ENCODE data around the gene GNAI1. TPM values are rescaled to one million over a fixed set of nuclear protein-coding genes. Genes with fewer than 3 reads are reported as not detected.

Gene GNAI1
- total RNA-seq: not detected

DNA sequence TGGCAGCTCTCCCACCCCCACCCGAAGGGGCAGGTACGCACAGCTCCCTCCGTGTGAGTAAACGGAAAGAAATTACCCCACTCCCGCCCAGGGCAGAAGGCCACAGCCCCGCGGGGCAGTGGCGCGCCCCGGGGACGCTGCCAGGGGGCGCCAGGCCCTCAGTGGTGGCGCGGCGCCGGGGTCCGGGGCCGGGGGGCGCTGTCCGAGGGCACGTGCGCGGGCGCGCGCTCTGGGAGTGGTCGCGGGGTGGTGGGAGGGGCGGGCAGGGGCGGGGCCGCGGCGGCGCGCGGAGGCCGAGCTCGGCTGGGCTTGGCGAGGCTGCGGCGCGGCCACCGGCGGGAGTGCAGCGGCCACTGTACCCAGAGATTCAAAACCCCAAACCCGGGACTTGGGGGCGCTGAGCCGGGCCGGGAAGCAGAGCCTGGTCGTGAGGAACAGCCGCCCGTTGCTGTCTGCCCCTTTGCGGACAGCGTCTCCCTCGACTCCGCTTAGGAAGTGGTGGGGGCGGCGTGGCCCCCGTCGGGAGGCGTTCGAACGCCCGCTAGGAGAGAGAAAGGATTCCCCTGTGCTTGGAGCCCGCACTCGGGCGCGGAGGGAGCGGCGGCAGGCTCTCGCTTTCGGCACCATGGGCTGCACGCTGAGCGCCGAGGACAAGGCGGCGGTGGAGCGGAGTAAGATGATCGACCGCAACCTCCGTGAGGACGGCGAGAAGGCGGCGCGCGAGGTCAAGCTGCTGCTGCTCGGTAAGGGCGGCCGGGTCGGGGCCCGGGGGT lies at the start of gene GNAI1:
GNAI1 (plus strand) TSS at position 296 of the 773 bp plus-strand sequence; CDS start at position 626, 330 bp downstream.
- no peak for ATAC-seq (replicated peaks)
- Mint-ChIP-seq H3K36me3 (ENCODE audit: low read depth) (no peaks in the 10 kb centered on the region), H3K27me3 (peaks cover 35% of the 10 kb centered on the region), H3K4me1 (peaks cover 5% of the 10 kb centered on the region), H3K9me3 (peaks cover 12% of the 10 kb centered on the region), H3K27ac (no peak within 1 kb of the TSS), H3K4me3 (peak within 1 kb of the TSS; percentile 43)

DNA sequence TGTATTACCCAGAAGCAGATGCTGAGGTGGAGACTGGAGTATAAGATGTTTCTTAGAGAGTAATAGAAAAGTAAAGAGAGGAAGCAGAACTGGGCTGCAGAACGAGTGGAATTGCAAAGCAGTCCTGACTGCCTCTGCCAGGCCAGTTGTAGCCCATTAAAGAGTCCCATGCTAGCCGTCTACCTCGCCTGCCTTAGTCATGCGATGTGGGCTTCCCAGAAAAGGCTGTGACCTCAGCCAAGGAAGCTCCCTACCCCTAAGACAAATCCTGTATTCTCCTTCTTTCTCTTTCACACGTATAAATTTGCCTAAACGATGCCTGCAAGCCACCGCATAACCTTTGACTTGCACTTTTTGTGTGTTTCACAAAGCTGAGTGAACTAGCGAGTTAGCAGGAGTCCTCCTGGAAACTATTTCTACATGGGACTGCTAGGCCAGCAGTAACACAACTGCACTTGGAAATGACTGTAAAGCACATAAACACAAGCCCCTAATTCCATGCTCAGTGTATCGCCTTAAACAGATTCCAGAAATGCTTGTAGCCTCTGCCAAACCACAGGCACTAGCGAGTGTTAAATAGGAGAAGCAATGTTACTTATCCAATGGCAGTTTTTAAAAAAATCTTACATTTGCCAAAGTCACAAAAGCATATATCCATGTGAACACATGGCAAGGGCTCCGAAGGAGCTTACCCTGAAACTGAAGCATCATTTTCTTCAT lies 47.4 kb upstream of the GNAI1 start:
- no peaks in the 10 kb centered on the region for H3K4me1 Mint-ChIP-seq
- H3K4me3 Mint-ChIP-seq: no peak overlapping the region
- no peaks in the 10 kb centered on the region for H3K27me3 Mint-ChIP-seq
- H3K9me3 Mint-ChIP-seq: no peaks in the 10 kb centered on the region
- no peaks in the 10 kb centered on the region for H3K36me3 Mint-ChIP-seq (ENCODE audit: low read depth)
- no peak overlapping the region for H3K27ac Mint-ChIP-seq
- no peak for ATAC-seq (replicated peaks)

- no peaks in the 10 kb centered on the region for H3K9me3 Mint-ChIP-seq
- no peak for ATAC-seq (replicated peaks)
- no peak overlapping the region for H3K27ac Mint-ChIP-seq
These were observed 46.9 kb upstream of the GNAI1 start for GRCh38 chr7:80087771-80088170.

GRCh38 chr7:80088705-80089104 lies 45.9 kb upstream of the GNAI1 start:
- Mint-ChIP-seq H3K4me1 (no peaks in the 10 kb centered on the region), H3K27me3 (no peaks in the 10 kb centered on the region), H3K4me3 (no peak overlapping the region), H3K9me3 (no peaks in the 10 kb centered on the region), H3K27ac (no peak overlapping the region), H3K36me3 (ENCODE audit: low read depth) (no peaks in the 10 kb centered on the region)
- ATAC-seq (replicated peaks): no peak

More at GRCh38 chr7:80087771-80088170, 46.9 kb upstream of the GNAI1 start:
- no peaks in the 10 kb centered on the region for H3K4me1 Mint-ChIP-seq
- no peak overlapping the region for H3K4me3 Mint-ChIP-seq
- H3K36me3 Mint-ChIP-seq (ENCODE audit: low read depth): no peaks in the 10 kb centered on the region
- H3K27me3 Mint-ChIP-seq: no peaks in the 10 kb centered on the region

GRCh38 chr7:80089366-80089765 lies 45.3 kb upstream of the GNAI1 start:
- Mint-ChIP-seq H3K4me1 (no peaks in the 10 kb centered on the region), H3K36me3 (ENCODE audit: low read depth) (no peaks in the 10 kb centered on the region), H3K27me3 (no peaks in the 10 kb centered on the region), H3K4me3 (no peak overlapping the region), H3K9me3 (no peaks in the 10 kb centered on the region), H3K27ac (no peak overlapping the region)
- ATAC-seq (replicated peaks): no peak

DNA sequence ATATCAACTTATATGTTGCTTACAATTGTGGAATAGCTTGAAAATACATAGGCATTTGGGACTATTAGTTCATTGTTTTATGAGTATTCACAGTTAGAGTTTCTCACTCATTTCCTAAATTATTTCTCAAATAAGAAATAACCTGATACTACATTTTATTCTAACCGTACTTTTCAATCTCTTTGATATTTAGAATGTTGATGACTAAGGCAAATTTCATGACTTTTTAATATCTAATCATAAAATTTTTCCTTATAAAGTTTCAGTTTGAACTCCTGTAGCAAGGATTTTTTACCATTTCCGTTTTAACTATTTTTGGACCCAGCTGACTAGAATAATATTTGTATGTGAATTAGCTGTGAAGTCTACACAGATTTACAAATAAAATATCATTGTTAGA lies 41.3 kb upstream of the GNAI1 start:
- H3K36me3 Mint-ChIP-seq (ENCODE audit: low read depth): no peaks in the 10 kb centered on the region
- H3K4me3 Mint-ChIP-seq: no peak overlapping the region
- H3K9me3 Mint-ChIP-seq: peaks cover 3% of the 10 kb centered on the region
- no peaks in the 10 kb centered on the region for H3K27me3 Mint-ChIP-seq
- no peak for ATAC-seq (replicated peaks)
- no peaks in the 10 kb centered on the region for H3K4me1 Mint-ChIP-seq
- H3K27ac Mint-ChIP-seq: no peak overlapping the region

DNA sequence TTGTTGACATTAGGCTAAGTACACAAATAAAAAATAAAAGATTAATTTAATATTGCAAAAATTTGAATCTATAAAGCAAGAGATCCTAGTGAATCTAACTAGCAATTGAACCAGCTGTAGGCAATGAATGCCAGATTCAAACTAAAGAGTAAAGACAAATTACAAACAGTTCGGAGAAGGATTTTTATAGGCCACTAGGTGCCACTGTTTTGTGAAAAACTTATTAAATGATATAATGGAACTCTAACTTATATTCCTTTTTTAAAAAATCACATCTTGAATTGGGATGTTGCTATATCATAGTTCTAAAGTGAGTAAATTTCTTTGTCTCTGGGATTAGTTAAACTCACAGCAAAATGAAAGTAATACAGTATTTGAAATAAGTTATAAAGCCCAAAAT lies 39.1 kb upstream of the GNAI1 start:
- Mint-ChIP-seq H3K4me1 (no peaks in the 10 kb centered on the region), H3K27me3 (no peaks in the 10 kb centered on the region), H3K4me3 (no peak overlapping the region), H3K36me3 (ENCODE audit: low read depth) (no peaks in the 10 kb centered on the region), H3K9me3 (peaks cover 3% of the 10 kb centered on the region), H3K27ac (no peak overlapping the region)
- ATAC-seq (replicated peaks): no peak

- Mint-ChIP-seq H3K27me3 (no peaks in the 10 kb centered on the region), H3K4me3 (no peak overlapping the region), H3K4me1 (no peaks in the 10 kb centered on the region), H3K9me3 (peaks cover 3% of the 10 kb centered on the region), H3K36me3 (ENCODE audit: low read depth) (no peaks in the 10 kb centered on the region), H3K27ac (no peak overlapping the region)
- no peak for ATAC-seq (replicated peaks)
These were observed 36.9 kb upstream of the GNAI1 start for GRCh38 chr7:80097756-80098155.

DNA sequence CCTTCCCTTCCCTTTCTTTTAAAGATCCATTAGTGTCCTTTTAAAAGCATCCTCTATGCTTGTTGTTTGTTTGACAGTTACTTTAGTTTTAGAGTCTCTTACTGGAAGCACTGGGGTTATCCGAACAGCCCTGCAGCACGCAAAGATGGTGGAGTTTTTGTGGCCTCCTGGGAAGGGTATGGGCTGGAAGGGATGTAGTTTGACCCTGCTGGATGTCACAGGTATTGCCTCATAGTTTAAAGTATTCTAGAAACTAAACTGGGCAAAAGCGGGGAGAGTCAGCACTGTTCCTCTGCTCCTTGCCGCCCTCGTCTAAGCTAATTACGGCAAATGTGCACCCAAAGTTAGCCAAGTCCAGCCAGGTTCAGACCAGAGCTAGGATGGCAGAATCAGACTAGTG lies 35.8 kb upstream of the GNAI1 start:
- H3K4me1 Mint-ChIP-seq: no peaks in the 10 kb centered on the region
- no peaks in the 10 kb centered on the region for H3K36me3 Mint-ChIP-seq (ENCODE audit: low read depth)
- no peaks in the 10 kb centered on the region for H3K27me3 Mint-ChIP-seq
- no peak for ATAC-seq (replicated peaks)
- no peak overlapping the region for H3K27ac Mint-ChIP-seq
- peaks cover 3% of the 10 kb centered on the region for H3K9me3 Mint-ChIP-seq
- no peak overlapping the region for H3K4me3 Mint-ChIP-seq

GRCh38 chr7:80100254-80100653 lies 34.4 kb upstream of the GNAI1 start:
- Mint-ChIP-seq H3K27ac (no peak overlapping the region), H3K36me3 (ENCODE audit: low read depth) (no peaks in the 10 kb centered on the region)

GRCh38 chr7:80105701-80106408 lies 28.8 kb upstream of the GNAI1 start:
- Mint-ChIP-seq H3K4me1 (no peaks in the 10 kb centered on the region), H3K27ac (no peak overlapping the region), H3K36me3 (ENCODE audit: low read depth) (no peaks in the 10 kb centered on the region), H3K27me3 (no peaks in the 10 kb centered on the region), H3K4me3 (no peak overlapping the region), H3K9me3 (peaks cover 8% of the 10 kb centered on the region)
- ATAC-seq (replicated peaks): no peak

More at GRCh38 chr7:80100254-80100653, 34.4 kb upstream of the GNAI1 start:
- peaks cover 8% of the 10 kb centered on the region for H3K9me3 Mint-ChIP-seq
- H3K27me3 Mint-ChIP-seq: no peaks in the 10 kb centered on the region
- ATAC-seq (replicated peaks): no peak
- no peaks in the 10 kb centered on the region for H3K4me1 Mint-ChIP-seq
- H3K4me3 Mint-ChIP-seq: no peak overlapping the region

DNA sequence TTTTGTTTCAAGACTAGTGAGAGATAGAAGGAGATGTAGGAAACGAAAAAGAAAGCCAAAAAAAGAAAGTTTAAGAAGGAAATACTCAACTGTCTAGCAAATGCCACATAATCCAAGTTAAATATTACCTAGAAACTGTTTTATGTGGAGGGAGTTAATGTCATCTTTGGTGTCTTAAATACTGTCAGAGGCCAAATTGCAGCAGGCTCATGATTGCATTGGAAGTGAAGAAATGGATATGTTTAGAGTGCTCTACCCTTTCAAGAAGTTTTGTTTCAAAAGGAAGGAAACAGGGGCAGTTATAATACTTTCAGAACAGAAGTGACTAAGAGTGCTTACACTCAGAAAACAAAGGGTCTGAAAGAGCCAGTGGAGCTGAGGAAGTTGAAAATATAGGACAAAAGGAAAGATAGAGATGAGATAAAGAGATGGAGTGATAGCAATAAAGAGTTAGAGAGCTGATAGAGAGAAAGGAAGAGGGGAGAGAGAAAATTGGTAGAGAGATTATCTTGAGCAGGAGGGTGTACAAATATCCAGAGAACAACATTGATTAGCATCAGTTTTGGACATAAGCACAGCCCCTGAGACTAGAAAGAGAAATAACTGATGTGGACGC lies 28.0 kb upstream of the GNAI1 start:
- Mint-ChIP-seq H3K9me3 (peaks cover 8% of the 10 kb centered on the region), H3K4me3 (no peak overlapping the region), H3K4me1 (no peaks in the 10 kb centered on the region), H3K27ac (no peak overlapping the region), H3K36me3 (ENCODE audit: low read depth) (no peaks in the 10 kb centered on the region), H3K27me3 (no peaks in the 10 kb centered on the region)
- no peak for ATAC-seq (replicated peaks)

DNA sequence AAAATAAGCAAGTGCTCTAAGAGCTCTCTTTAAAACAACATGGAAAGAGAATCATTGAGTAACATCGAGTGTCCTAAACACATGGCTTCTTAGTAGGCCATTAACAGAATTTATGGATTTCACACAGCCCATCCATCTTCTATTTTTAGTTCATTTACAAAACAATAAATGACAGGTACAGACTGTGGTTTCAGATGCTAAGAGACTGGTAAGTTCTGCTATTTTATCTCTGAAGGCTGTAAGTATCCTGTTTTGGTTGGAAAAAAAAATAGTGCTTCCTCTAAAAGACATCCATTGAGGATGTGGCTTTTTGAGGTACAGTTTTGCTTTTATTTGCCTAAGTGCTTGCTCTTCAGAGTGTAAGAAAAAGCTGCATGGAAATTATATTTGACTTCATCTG lies 27.4 kb upstream of the GNAI1 start:
- peaks cover 8% of the 10 kb centered on the region for H3K9me3 Mint-ChIP-seq
- H3K27me3 Mint-ChIP-seq: no peaks in the 10 kb centered on the region
- no peaks in the 10 kb centered on the region for H3K36me3 Mint-ChIP-seq (ENCODE audit: low read depth)
- H3K4me3 Mint-ChIP-seq: no peak overlapping the region
- H3K4me1 Mint-ChIP-seq: no peaks in the 10 kb centered on the region
- H3K27ac Mint-ChIP-seq: no peak overlapping the region
- no peak for ATAC-seq (replicated peaks)

- H3K27me3 Mint-ChIP-seq: no peaks in the 10 kb centered on the region
- H3K27ac Mint-ChIP-seq: no peak overlapping the region
- no peak overlapping the region for H3K4me3 Mint-ChIP-seq
- ATAC-seq (replicated peaks): no peak
- H3K36me3 Mint-ChIP-seq (ENCODE audit: low read depth): no peaks in the 10 kb centered on the region
- H3K9me3 Mint-ChIP-seq: peaks cover 1% of the 10 kb centered on the region
- H3K4me1 Mint-ChIP-seq: no peaks in the 10 kb centered on the region
These were observed 24.3 kb upstream of the GNAI1 start for GRCh38 chr7:80110376-80110775.

Data from activated T-helper 17 cell treated with anti-CD3 and anti-CD28 coated beads, Interleukin-2, amount 50 U/mL, for 72 hours (primary cell).